ENCODE measurements around the gene SLC25A47. TPM values are rescaled to one million over a fixed set of nuclear protein-coding genes. Genes with fewer than 3 reads are reported as not detected.

SLC25A47 gene
- total RNA-seq, 1 donor, result not detected

GRCh38 chr14:100321473-100322137 is 1.5 kb upstream of the SLC25A47 start:
- TF ChIP-seq CTCF (IDR thresholded peaks at IDR 0.05; ENCODE audit: insufficient read depth, low read depth, low read length), result no peak
- DNase-seq (ENCODE audit: low read depth), result no peak
- H3K4me3 ChIP-seq (ENCODE audit: low read depth, low read length), result no peak overlapping the region

GRCh38 chr14:100322138-100322957 is 791 bp upstream of the SLC25A47 start:
- no peak for TF ChIP-seq CTCF (IDR thresholded peaks at IDR 0.05; ENCODE audit: insufficient read depth, low read depth, low read length)
- no peak for DNase-seq (ENCODE audit: low read depth)
- no peak overlapping the region for H3K4me3 ChIP-seq (ENCODE audit: low read depth, low read length)

- TF ChIP-seq CTCF (IDR thresholded peaks at IDR 0.05; ENCODE audit: insufficient read depth, low read depth, low read length), result no peak
- no peak for DNase-seq (ENCODE audit: low read depth)
- H3K4me3 ChIP-seq (ENCODE audit: low read depth, low read length), result no peak overlapping the region
Measured at GRCh38 chr14:100323942-100324307, 786 bp downstream of the SLC25A47 start.

GRCh38 chr14:100325231-100325632 is 2.1 kb downstream of the SLC25A47 start:
- no peak overlapping the region for H3K4me3 ChIP-seq (ENCODE audit: low read depth, low read length)
- no peak for TF ChIP-seq CTCF (IDR thresholded peaks at IDR 0.05; ENCODE audit: insufficient read depth, low read depth, low read length)
- DNase-seq (ENCODE audit: low read depth), result no peak

GRCh38 chr14:100325958-100326357 is 2.8 kb downstream of the SLC25A47 start:
- DNase-seq (ENCODE audit: low read depth), result no peak
- no peak overlapping the region for H3K4me3 ChIP-seq (ENCODE audit: low read depth, low read length)
- TF ChIP-seq CTCF (IDR thresholded peaks at IDR 0.05; ENCODE audit: insufficient read depth, low read depth, low read length), result no peak

GRCh38 chr14:100327128-100327527 is 4.0 kb downstream of the SLC25A47 start:
- no peak for TF ChIP-seq CTCF (IDR thresholded peaks at IDR 0.05; ENCODE audit: insufficient read depth, low read depth, low read length)
- no peak for DNase-seq (ENCODE audit: low read depth)
- H3K4me3 ChIP-seq (ENCODE audit: low read depth, low read length), result no peak overlapping the region

All from fibroblast of villous mesenchyme (primary cell).